ENCODE results near the gene FAM229A.
A peak's percentile ranks its signal among the peaks of the same experiment; 100 is the strongest.

FAM229A gene

DNA sequence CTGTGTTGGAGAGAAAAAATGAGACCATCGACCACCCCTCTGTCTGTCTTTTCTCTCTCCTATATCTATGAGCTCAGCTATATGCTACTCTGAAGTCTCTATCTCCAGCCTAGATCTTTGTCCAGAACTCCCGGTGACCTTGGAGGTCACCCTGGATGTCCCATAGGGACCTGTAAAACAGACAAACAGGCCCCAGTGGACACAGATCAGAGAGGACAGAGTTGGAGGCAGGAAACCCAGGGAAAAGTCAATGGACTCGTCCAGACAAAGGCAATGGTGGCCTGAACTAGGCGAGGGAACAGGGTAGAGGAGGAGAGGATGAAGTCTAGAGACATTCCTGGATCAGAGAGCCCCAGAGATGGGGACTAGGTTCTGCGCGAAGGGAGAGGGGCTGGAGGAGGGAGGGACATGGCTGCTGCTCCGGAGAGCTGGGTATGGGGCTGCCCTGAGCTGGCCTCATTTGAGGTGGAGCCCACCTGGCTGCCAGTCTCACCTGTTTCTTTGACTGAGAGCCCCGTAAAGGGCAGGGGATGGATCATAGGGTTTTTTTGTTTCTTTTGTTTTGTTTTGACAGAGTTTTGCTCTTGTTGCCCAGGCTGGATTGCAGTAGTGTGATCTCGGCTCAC lies 15.6 kb downstream of the FAM229A start:
- no peak for DNase-seq

DNA sequence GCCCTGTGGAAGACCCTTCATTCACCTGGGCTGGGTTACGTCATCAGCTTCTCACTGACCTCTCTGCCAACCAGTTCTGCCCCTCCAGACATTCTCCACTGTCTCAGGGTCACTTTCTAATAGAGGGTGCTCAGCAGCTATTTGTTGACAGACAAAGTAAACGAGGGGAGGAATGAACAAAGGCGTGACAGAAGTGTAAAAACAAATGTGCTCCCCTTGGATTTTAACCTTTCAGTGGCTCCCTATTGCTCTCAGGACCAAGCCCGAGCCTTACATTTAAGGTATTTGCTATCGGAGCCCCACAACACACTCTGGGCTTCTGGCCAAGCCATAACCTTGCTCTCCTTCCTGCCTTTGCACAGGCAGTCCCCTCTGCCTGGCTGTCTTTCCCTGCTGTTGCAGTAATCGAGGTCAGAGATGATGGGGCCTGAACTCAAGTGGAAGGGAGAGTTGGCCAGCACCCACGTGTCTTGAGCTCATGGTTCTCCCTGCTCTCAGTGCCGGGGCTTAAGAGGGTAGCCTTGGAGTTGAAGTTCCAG lies 16.9 kb downstream of the FAM229A start:
- DNase-seq = no peak

DNA sequence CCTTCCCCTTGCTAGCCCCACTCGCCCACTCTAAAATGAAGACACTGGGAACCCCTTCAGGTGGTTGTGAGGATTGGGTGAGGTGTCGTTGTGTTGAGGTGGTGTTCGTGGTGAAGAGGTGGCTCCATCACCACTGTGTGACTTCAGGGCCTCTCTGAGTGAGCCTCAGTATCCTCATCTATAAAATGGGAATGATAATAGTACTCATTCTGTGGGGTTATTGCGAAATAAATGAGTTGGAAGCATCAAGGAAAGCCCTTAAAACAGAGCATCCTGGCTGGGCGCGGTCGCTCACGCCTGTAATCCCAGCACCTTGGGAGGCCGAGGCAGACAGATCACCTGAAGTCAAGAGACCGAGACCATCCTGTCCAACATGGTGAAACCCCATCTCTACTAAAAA lies 19.6 kb downstream of the FAM229A start:
- no peak for DNase-seq

GRCh38 chr1:32341971-32342370 lies 20.3 kb downstream of the FAM229A start:
- DNase-seq = no peak

GRCh38 chr1:32341186-32341757 lies 21.0 kb downstream of the FAM229A start:
- DNase-seq = no peak

GRCh38 chr1:32339363-32339978 lies 22.8 kb downstream of the FAM229A start:
- DNase-seq = no peak

- no peak for DNase-seq
Measured at GRCh38 chr1:32338637-32339145, 23.6 kb downstream of the FAM229A start.

- DNase-seq = no peak
Measured at GRCh38 chr1:32337855-32338636, 24.2 kb downstream of the FAM229A start.

DNA sequence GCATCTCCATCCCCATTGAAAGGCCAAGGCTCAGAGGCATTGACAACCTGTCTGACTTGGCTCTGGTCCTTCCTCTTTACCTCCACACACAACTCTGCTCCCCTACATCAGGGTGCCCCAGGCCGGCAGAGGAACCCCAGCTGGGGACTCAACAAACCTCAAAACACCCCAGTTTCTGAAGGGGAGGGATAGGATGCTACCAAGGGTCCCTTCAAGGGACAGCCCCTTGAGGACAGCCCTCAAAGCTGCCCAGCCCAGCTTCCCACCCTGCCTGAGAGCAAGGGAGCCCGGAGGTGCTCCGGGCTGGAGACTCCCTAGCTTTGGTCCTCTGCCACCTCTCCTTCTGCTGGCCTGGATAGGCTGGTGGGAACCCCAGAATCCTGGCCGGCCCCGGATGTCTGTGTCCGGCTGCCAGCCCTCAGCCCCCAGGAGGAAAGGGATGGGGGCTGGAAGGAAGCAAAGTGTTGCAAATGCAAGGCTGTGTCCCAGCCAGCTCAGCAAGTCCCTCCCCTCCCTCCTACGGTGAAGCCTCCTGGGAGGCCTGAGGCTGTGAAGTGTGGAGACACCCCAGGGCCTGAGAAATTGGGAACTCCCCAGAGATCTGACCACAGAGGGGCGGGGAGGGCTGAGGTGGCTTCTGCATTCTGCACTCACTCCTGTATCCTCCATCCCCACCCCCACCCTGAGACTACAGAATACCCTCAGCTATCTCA lies 25.2 kb downstream of the FAM229A start:
- no peak for DNase-seq

- DNase-seq = no peak
Measured at GRCh38 chr1:32336591-32336932, 25.7 kb downstream of the FAM229A start.

DNA sequence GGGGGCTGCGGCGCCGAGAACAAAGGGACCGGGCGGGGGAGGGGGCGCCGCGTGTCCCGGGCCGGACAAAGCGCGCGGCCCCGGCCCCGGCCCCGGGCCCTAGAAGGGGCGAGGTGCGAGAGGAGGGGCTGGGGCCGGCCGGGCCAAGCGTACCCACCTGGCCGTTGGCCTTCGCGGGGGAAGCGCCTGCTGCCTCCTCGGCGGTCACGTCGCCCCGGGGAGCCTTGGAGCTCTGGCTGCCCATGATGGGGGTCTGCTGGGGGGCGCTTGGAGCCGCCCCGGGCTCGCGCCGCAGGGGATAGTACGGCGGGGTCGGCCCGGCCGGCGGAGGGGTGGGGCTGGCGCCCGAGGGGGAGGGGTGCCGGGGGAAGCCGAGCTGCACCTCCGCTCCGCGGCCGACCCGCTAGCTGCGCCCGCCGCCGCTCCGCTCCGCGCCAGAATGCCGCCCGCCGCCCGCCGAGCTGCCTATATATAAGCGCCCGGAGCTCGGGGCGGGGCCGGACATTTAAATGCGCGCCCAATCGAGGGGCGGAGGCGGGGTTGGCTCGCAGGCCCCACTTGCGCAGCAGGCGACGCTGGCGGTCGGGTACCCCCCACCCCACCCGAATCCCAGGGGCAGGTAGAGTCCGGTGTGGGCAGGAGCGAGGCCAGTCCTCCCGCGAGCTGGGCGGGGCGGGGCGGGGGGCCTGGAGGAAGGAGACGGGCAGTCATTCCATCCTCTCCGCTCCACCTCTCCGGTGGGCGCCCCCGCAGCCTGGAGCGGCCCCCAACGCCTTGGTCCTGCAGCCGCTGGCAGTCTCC lies 26.3 kb downstream of the FAM229A start, which contains the start of gene MARCKSL1:
Gene MARCKSL1 (minus strand): TSS at position 444 of the 801 bp plus-strand sequence. CDS start 200 bp downstream, at position 244.
- peak; percentile 73 for DNase-seq

- DNase-seq = no peak
Measured at GRCh38 chr1:32335535-32335789, 26.8 kb downstream of the FAM229A start.

GRCh38 chr1:32334864-32335534 lies 27.3 kb downstream of the FAM229A start:
- no peak for DNase-seq

DNA sequence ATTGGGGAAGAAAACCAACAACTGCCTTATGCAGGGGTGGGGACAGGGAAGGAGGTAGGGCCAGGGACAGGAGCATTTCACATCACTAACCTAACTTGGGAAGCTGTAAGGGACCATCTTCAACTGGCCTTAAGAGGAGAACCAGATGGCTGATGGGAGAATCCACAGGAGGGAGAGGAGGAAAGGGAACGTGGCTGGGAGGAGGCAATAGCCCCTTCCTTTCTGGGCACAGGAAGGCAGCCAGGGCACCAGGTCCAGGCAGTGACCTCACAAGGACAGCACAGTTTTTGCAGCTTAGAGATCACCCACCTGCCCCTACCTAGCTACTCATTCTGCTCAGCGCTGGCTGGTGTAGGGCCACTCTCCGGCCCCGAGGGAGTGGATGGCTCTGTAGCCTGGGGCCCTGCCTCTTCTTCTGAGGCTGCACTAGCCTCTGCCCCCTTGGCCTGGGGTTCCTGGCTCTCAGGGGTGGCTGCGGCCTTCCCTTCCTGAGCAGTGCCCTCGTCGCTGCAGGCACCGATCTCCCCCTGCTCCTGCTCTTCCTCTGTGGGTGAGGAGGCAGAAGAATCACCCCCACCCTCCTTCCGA lies 27.9 kb downstream of the FAM229A start:
- DNase-seq = no peak

GRCh38 chr1:32333251-32333963 lies 28.9 kb downstream of the FAM229A start:
- no peak for DNase-seq

GRCh38 chr1:32332290-32333079 lies 29.8 kb downstream of the FAM229A start:
- no peak for DNase-seq

- DNase-seq = no peak
Measured at GRCh38 chr1:32331549-32331948, 30.7 kb downstream of the FAM229A start.

GRCh38 chr1:32330558-32331151 lies 31.6 kb downstream of the FAM229A start:
- DNase-seq = no peak

- DNase-seq = no peak
Measured at GRCh38 chr1:32329931-32330466, 32.3 kb downstream of the FAM229A start.

All from NCI-H1048 (cell line).